Activated CD4-positive, CD25-positive, alpha-beta regulatory T cell (primary cell): Measurements from ENCODE around the gene TPD52L1.
"Not testable (repeated sequence)": the region's sequence is repeated elsewhere in the genome, so short reads cannot be mapped to it uniquely, and the experiment has no call there.

ENCODE experiments used
- DNase-seq, 4 experiments: peaks; one replicate each; lab custom pipeline; 2025; lab: John Stamatoyannopoulos, UW

Gene TPD52L1

GRCh38 chr6:125271486-125272159 is 118.0 kb downstream of the TPD52L1 start:
- no peak for DNase-seq

DNA sequence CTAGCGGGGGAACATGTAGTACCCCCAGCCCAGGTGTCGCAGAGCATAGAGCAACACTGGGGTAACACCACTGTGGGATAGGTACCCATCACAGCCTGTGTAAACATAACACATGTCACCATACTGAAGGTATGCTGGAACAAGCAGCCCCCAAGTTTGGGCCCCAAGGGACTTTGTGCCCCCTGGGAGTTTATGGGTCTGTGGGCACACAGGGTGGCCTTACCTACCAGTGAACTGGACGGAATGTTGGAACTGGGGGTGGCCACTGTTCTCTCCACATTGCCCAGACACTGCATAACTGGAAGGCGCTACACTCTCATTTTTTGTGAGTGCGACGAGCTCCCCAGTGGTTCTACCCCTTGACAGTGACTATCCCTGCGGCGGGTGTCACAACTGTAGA is 119.7 kb downstream of the TPD52L1 start:
- no peak for DNase-seq

GRCh38 chr6:125273965-125274364 is 120.4 kb downstream of the TPD52L1 start:
- DNase-seq: no peak

- DNase-seq: no peak
These were observed 121.4 kb downstream of the TPD52L1 start for GRCh38 chr6:125274935-125275334.

GRCh38 chr6:125275779-125276178 is 122.2 kb downstream of the TPD52L1 start:
- no peak for DNase-seq

DNA sequence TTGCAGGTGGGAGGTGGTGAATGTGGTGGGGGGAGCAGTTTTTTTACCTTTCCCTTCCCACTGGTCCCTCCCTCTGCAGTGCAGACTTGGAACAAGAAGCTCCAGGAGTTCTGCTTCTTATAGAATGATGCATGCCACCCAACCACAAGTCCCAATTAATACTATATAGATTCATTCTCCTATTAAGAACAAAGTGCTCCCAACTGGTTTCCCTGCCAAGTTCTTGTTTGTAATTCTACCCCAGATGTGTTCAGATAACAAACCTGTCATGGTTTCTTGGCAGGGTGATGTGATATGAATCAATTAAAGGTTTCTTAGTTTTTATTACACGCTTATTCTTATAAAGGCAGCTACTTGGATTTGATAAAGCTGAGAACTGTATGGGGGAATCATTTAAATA is 124.3 kb downstream of the TPD52L1 start:
- DNase-seq: no peak

DNA sequence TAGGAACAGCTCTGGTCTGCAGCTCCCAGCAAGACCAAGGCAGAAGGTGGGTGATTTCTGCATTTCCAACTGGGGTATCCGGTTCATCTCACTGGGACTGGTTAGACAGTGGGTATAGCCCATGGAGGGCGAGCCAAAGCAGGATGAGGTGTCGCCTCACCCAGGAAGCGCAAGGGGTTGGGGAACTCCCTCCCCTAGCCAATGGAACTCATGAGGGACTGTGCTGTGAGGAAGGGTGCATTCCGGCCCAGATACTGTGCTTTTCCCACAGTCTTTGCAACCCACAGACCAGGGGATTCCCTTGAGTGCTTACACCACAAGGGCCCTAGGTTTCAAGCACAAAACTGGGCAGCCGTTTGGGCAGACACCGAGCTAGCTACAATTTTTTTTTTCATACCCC is 126.4 kb downstream of the TPD52L1 start:
- DNase-seq: no peak

- DNase-seq: not testable (repeated sequence)
These were observed 126.9 kb downstream of the TPD52L1 start for GRCh38 chr6:125280370-125281035.

GRCh38 chr6:125282470-125282869 is 128.9 kb downstream of the TPD52L1 start:
- DNase-seq: not testable (repeated sequence)

DNA sequence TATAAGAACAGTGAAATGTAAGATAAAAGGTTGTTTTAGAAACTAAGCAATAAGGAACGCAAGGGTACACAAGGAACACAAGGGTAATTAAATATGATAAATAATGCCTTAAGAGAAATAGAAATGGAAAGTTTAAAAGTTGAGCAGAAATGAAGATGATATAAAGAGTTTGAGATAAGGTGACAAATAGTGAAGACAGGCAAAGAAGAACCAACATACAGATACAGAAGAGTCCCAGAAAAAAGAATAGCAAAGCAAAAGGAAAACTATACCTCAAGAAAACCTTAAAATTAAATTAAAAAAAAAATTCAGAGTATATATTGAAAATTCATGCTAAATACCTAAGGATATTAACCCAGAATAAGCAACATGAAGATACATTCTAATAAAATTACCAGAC is 131.8 kb downstream of the TPD52L1 start:
- no peak for DNase-seq

GRCh38 chr6:125285936-125286335 is 132.4 kb downstream of the TPD52L1 start:
- no peak for DNase-seq

GRCh38 chr6:125287718-125288117 is 134.1 kb downstream of the TPD52L1 start:
- DNase-seq: no peak

GRCh38 chr6:125293587-125293986 is 140.0 kb downstream of the TPD52L1 start:
- DNase-seq: no peak

GRCh38 chr6:125294036-125294435 is 140.5 kb downstream of the TPD52L1 start:
- DNase-seq: no peak

DNA sequence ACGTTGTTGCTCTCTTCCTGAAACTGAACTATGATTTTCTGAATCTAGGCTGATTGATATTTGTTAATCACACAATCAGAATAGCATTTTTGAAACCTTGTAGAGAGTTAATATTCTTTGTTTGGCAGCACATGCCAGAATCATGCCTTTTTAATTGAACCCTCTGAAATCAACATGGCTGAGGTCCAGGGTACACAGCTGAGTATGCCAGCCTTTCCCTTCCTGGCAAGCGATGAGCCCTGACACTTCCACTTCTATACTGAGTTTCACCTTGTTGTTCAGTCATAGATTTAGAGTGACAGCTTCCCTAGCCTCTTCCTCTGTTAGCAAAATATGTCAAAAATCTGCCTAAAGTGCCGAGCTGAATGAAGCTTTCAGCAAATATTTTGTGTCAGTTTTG is 141.4 kb downstream of the TPD52L1 start:
- no peak for DNase-seq

DNA sequence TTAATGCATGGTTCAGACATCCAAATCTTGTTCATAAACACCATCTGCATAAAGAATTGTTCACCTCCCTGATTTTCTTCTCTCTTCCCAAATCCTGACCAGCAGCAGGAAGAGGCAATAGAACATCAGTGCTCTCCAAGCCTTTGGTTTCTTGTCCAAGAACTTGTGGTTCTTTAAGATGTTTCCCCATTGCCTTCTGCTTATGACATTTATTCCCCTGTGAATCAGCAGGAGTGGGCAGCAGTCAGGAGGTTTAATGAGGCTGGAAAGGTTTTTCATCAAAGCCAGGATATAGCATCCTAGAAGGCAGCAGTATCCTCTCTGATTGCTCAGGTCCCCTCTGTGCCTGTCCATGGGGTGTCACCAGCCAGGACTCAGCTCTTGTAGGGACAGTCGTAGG is 142.9 kb downstream of the TPD52L1 start:
- no peak for DNase-seq

- DNase-seq: no peak
These were observed 145.7 kb downstream of the TPD52L1 start for GRCh38 chr6:125299257-125299656.

DNA sequence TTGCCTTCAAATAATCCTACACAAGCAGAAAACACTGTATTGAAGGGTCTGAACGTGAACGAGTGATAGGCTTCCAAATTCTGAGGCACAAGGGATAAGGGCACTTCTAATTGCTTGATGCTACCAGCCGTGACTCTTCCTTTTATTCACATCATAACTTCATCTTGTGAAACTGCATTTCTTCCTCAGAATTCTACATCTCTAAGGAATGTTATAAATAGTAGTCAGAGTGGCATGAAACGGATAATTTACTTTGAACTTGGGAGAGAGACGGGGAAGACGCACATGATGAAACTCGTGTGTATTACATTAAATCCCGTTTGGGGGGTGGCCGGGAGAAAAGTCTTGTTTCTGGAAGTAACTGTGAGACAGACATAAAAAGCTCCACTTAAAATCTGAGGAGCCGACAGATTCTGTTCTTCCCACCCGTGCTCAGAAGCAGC is 147.4 kb downstream of the TPD52L1 start:
- DNase-seq: no peak

DNA sequence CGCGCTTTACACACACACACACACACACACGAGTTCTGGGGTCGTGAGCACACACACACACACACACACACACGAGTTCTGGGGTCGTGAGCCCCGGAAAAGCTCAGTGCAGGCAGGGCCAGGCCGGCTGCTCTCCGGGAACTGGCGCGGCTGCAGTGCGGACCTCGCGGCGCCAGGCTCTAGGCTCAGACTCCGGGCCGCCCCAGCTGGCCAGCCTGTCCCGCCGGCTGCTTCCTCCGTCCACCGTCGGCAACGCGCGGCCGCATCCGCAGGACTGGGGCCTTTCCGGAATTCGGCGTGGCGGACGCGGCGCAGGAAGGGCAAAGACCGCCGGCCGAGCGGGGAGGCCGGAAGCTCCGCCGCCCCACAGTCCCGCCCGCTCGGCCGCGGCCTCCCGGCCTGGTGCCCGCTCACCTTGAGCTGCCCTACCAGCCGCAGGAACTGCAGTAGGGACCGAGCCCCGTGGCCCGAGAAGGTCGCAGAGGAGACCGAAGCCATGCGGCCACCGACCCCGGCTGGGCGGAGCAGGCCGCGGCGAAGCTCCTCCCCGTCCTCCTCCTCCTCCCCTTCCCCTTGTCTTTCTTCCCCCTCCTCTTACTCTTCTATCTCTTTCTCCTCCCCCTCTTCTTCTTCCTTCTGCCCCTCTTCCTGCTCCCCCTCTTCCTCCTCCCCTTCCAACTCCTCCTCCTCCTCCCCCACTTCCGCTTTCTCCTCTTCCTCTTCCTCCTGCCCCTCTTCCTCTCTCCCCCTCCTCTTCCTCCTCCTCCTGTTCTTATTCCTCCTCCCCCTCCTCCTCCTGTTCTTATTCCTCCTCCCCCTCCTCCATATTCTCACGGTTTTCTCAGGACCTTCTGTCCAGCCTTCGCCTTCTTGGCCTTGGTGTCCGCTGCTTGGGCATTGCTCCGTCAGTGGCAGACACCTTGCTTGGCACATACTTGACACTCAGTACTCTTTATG is 148.1 kb downstream of the TPD52L1 start, which contains the start of gene HDDC2:
Gene HDDC2 (minus strand): TSS at position 533 of the 957 bp plus-strand sequence. CDS start 35 bp downstream, at position 498.
- peak; percentile 9 to 19 (median 13) for DNase-seq

DNA sequence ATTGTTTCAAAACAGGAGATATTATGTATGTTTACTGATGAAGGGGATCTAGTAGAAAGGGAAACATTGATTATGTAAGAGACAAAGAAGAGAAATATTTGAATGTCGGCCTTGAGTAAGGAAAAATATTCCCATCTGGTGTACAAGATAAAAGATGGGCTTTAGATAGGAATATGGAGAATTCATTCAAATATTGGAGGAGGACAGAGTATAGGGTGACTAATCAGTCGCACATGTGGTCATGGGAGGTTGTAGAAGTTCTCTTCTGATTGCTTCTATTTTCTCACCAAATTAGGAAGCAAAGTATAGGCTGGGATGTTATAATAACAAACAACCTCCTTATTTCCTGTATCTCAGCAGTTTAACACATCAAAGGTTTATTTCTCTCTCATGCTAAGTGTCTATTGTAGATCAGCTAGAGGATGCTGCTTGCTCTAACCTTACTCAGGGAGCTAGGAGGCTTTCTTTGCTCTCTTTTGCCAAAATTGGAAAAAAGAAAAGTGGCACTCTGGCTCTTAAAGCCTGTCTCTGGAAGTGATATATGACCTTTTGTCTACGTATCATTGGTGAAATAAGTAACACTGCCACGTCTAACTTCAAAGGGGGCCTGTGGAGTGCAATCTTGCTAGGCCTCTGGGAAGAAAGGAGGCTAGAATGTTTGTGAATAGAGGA is 149.4 kb downstream of the TPD52L1 start:
- no peak for DNase-seq

- no peak for DNase-seq
These were observed 149.9 kb downstream of the TPD52L1 start for GRCh38 chr6:125303512-125303854.
